Spleen (tissue), 11 donors: ENCODE measurements around the gene TXNDC17. TPM values are rescaled to one million over a fixed set of nuclear protein-coding genes. Genes with fewer than 3 reads are reported as not detected.

Experiments
- DNase-seq: peaks from one replicate; pipeline ENCODE4 v3.0.0-alpha.2; 2020
- H3K27ac ChIP-seq, 8 donors: fragments of 200-600 bp; sonication (generic) in 7 of 8; 1 replicate in 4 of 8; 2 replicates in 4 of 8; pipeline versions ENCODE4 v1.5.0 to v1.8.0; 2016 to 2021; ENCODE audit warnings: inconsistent platforms in 4 of 8, mild to moderate bottlenecking in 4 of 8, moderate library complexity in 1 of 8
- H3K27me3 ChIP-seq, 7 donors: fragments of 200-600 bp; sonication (generic) in 6 of 7; replicated peaks in 1 of 7; 1 replicate in 4 of 7; 2 replicates in 3 of 7; pipeline versions ENCODE4 v1.5.0 to v1.8.0; 2016 to 2021; ENCODE audit warnings: inconsistent platforms in 3 of 7, mild to moderate bottlenecking in 1 of 7
- H3K36me3 ChIP-seq, 6 donors: fragments of 200-600 bp; sonication (generic) in 5 of 6; 1 replicate in 4 of 6; 2 replicates in 2 of 6; pipeline versions ENCODE4 v1.5.0 to v1.8.0; 2016 to 2021; ENCODE audit warnings: inconsistent platforms in 2 of 6
- H3K4me1 ChIP-seq, 6 donors: fragments of 200-600 bp; sonication (generic) in 5 of 6; 1 replicate in 3 of 6; 2 replicates in 3 of 6; pipeline versions ENCODE4 v1.5.0 to v1.8.0; 2016 to 2021; ENCODE audit warnings: inconsistent platforms in 3 of 6
- H3K4me3 ChIP-seq, 8 donors: fragments of 200-600 bp; sonication (generic) in 7 of 8; 1 replicate in 4 of 8; 2 replicates in 4 of 8; pipeline versions ENCODE4 v1.5.0 to v1.8.0; 2016 to 2021; ENCODE audit warnings: inconsistent platforms in 4 of 8, mild to moderate bottlenecking in 4 of 8, moderate library complexity in 2 of 8
- H3K9me3 ChIP-seq, 8 donors: fragments of 200-600 bp; sonication (generic) in 7 of 8; 1 replicate in 4 of 8; 2 replicates in 4 of 8; pipeline versions ENCODE4 v1.5.0 to v1.8.0; 2016 to 2021; ENCODE audit warnings: inconsistent platforms in 4 of 8
- POLR2A ChIP-seq, 3 donors: fragments of 450-650 bp; IDR thresholded peaks; one replicate each; pipeline ENCODE4 v1.5.1; 2017; ENCODE audit warnings: antibody characterized with exemption in 3 of 3, mild to moderate bottlenecking in 1 of 3
- POLR2AphosphoS5 ChIP-seq, 3 donors: sonication (generic); formaldehyde crosslinking; IDR thresholded peaks; one replicate each; pipeline ENCODE4 v1.5.1; 2017; ENCODE audit warnings: antibody characterized with exemption in 3 of 3
- WGBS, 5 donors: extraction: QIAGEN DNeasy Blood & Tissue Kit in 3 of 5; methylation state at CpG; one replicate each; pipeline versions ENCODE4 v1.1.5 to v1.1.7; 2013 to 2018; 5-methylcytosine and 5-hydroxymethylcytosine counted together
- intact Hi-C: fragments of 100-400 bp; cut with DNase I; formaldehyde crosslinking; loops from one replicate; pipeline ENCODE4 v1.15.0; 2023; ENCODE audit warnings: low total_unique reads
- polyA plus RNA-seq, 3 donors: library from polyadenylated mRNA; stranded (reverse); fragments of 200-250 nt; gene quantifications; one replicate each; pipeline ENCODE4 v1.2.1, GENCODE V29; 2013
- total RNA-seq, 7 donors: library from RNA; depleted of rRNA in 3 of 7; stranded (reverse); fragments of >200 nt in 3 of 7; fragmentation: NEBNext Ultra II Directional in 4 of 7; extraction: Animal tissue kit (Norgen Biotek cat#: 25700) in 4 of 7; gene quantifications; one replicate each; pipeline versions ENCODE4 v1.1.0 to v1.2.1, GENCODE V29; 2016 to 2021
- TF ChIP-seq, protein P1 (sequence below), 11 experiments: fragments of 200-600 bp in 7 of 11; fragments of 450-650 bp in 4 of 11; sonication (generic) in 4 of 11; IDR thresholded peaks in 8 of 11; conservative IDR thresholded peaks in 3 of 11; 1 replicate in 7 of 11; 2 replicates in 4 of 11; pipeline versions ENCODE4 v1.4.0 to v1.8.0; 2016 to 2021; ENCODE audit warnings: antibody characterized with exemption in 11 of 11, inconsistent platforms in 4 of 11, mild to moderate bottlenecking in 1 of 11
- donor health status: healthy with polysubstance abuse.
- donor health status: DM: no; HTN: no; CAD: no; lungs with moderate emphysema.
- donor health status: DM: no; HTN: no; CAD: no.
- donor health status: Bipolar disorder and iron deficiency.
- donor health status: healthy.
- donor health status: DM: no; HTN: no; CAD: no.
- donor health status: DM: yes; HTN: yes; CAD: no.

TXNDC17 gene
- total and polyA plus RNA-seq, 10 donors, result 38.8 to 215 (median 84.7) TPM

- Histone ChIP-seq H3K27ac (no peak overlapping the region), H3K4me3 (no peak overlapping the region), H3K9me3 (no peaks in the 10 kb centered on the region), H3K36me3 (peaks cover 0 to 100% (median 35%) of the 10 kb centered on the region in 6 donors), H3K27me3 (no peaks in the 10 kb centered on the region), H3K4me1 (no peaks in the 10 kb centered on the region)
- DNase-seq, result no peak
- intact Hi-C loops, result no loop called here
- TF ChIP-seq POLR2AphosphoS5 (IDR thresholded peaks at IDR 0.05) (no peak), POLR2A (IDR thresholded peaks at IDR 0.05) (no peak)
- TF ChIP-seq, protein P1, sequence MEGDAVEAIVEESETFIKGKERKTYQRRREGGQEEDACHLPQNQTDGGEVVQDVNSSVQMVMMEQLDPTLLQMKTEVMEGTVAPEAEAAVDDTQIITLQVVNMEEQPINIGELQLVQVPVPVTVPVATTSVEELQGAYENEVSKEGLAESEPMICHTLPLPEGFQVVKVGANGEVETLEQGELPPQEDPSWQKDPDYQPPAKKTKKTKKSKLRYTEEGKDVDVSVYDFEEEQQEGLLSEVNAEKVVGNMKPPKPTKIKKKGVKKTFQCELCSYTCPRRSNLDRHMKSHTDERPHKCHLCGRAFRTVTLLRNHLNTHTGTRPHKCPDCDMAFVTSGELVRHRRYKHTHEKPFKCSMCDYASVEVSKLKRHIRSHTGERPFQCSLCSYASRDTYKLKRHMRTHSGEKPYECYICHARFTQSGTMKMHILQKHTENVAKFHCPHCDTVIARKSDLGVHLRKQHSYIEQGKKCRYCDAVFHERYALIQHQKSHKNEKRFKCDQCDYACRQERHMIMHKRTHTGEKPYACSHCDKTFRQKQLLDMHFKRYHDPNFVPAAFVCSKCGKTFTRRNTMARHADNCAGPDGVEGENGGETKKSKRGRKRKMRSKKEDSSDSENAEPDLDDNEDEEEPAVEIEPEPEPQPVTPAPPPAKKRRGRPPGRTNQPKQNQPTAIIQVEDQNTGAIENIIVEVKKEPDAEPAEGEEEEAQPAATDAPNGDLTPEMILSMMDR (IDR thresholded peaks at IDR 0.05 in 8 of 11, conservative IDR thresholded peaks at IDR 0.05 in 3 of 11), result no peak
- 88 to 98% (median 94%) methylated on average over 6 of the region's 6 CpGs for WGBS, 5 donors
Measured at GRCh38 chr17:6626616-6627015, 14.2 kb upstream of the TXNDC17 start.

DNA sequence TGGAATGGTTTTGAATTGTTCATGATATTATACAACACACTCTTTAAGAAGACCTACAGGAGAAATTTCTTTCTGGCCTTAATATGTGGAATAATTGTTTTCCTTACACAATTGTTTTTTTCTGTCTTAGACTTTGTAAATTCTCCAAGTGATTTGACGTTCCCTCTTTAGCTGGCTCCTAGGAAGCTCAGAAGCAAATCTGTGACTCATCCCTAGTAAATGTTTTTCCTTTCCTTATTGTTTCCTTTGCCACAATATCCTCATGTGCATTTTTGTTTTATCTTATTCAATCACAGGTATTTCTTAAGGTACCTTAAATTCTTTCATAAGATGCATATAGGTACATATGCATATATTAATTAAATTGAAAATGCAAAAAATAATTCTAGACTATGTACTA is 13.8 kb upstream of the TXNDC17 start:
- no peaks in the 10 kb centered on the region for H3K27me3 ChIP-seq
- 76 to 96% (median 90%) methylated on average over 1 of the region's 1 CpG for WGBS, 5 donors
- peaks cover 0 to 100% (median 33%) of the 10 kb centered on the region in 6 donors for H3K36me3 ChIP-seq

DNA sequence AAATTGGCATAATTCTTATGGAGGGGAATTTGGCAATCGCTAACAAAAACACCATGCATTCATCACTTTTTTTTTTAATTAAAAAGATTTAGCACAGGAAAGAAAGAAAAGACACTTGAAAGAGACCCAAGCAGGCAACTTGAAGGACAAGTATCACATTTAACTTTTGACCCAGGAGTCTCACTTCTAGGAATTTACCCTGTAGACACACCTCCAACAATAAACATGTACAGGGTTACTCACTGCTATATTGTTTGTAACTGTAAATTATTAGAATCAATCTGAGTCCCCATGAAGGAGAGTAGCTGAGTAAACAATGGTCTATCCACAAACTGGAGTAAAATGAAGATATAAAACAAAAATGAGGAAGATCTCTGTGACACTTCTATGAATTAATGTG is 10.5 kb upstream of the TXNDC17 start:
- no peaks in the 10 kb centered on the region for H3K9me3 ChIP-seq
- H3K4me1 ChIP-seq, result no peaks in the 10 kb centered on the region
- intact Hi-C loops, result no loop called here
- 95 to 100% (median 97%) methylated on average over 1 of the region's 1 CpG for WGBS, 5 donors
- TF ChIP-seq, protein P1 (IDR thresholded peaks at IDR 0.05 in 8 of 11, conservative IDR thresholded peaks at IDR 0.05 in 3 of 11), result no peak
- TF ChIP-seq POLR2AphosphoS5 (IDR thresholded peaks at IDR 0.05) (no peak), POLR2A (IDR thresholded peaks at IDR 0.05) (no peak)
- H3K4me3 ChIP-seq, result no peak overlapping the region
- no peak overlapping the region for H3K27ac ChIP-seq
- H3K27me3 ChIP-seq, result no peaks in the 10 kb centered on the region
- peaks cover 0 to 98% (median 40%) of the 10 kb centered on the region in 6 donors for H3K36me3 ChIP-seq
- DNase-seq, result no peak

More for the DNA sequence above, 13.8 kb upstream of the TXNDC17 start:
- no peak for DNase-seq
- TF ChIP-seq, protein P1 (IDR thresholded peaks at IDR 0.05 in 8 of 11, conservative IDR thresholded peaks at IDR 0.05 in 3 of 11), result no peak
- no peak for TF ChIP-seq POLR2A (IDR thresholded peaks at IDR 0.05)
- TF ChIP-seq POLR2AphosphoS5 (IDR thresholded peaks at IDR 0.05), result no peak
- no peaks in the 10 kb centered on the region for H3K9me3 ChIP-seq
- intact Hi-C loops, result no loop called here
- H3K4me3 ChIP-seq, result no peak overlapping the region
- no peak overlapping the region for H3K27ac ChIP-seq
- H3K4me1 ChIP-seq, result no peaks in the 10 kb centered on the region

DNA sequence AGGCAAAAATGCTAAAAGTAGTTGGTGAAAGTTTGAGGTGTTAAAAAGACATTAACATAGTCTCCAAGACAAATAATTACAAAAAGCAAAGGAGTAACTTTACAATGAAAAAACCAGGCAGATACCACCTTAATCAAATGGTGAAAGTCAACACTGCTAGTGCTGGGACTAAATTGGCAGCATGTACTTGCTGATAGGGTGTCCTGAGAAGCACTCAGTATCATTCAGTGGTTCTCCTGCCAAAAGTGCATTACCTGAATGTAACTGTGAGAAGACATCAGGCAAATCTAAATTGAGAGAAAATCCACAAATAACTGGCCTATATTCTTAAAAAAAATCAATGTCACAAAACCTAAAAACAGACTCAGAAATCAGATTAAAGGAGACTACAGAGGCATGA is 8.3 kb upstream of the TXNDC17 start:
- Histone ChIP-seq H3K9me3 (no peaks in the 10 kb centered on the region), H3K4me3 (no peak overlapping the region), H3K4me1 (peaks cover 0 to 9% (median 0%) of the 10 kb centered on the region in 6 donors), H3K27ac (no peak overlapping the region), H3K36me3 (peaks cover 0 to 76% (median 29%) of the 10 kb centered on the region in 6 donors), H3K27me3 (no peaks in the 10 kb centered on the region)
- TF ChIP-seq POLR2AphosphoS5 (IDR thresholded peaks at IDR 0.05), result no peak
- no peak for TF ChIP-seq POLR2A (IDR thresholded peaks at IDR 0.05)
- TF ChIP-seq, protein P1 (IDR thresholded peaks at IDR 0.05 in 8 of 11, conservative IDR thresholded peaks at IDR 0.05 in 3 of 11), result no peak
- no peak for DNase-seq
- intact Hi-C loops, result no loop called here
